B cell (primary cell): ENCODE measurements around the gene MAP2K5. TPM values are rescaled to one million over a fixed set of nuclear protein-coding genes. Genes with fewer than 3 reads are reported as not detected.

ENCODE experiments used
- ATAC-seq: fragments of 200-7000 bp; cut with Tn5 transposase; one replicate; pipeline ENCODE4 v1.10.0; 2021; ENCODE audit warnings: low read depth, mild to moderate bottlenecking, moderate number of reproducible peaks, moderate library complexity
- CTCF ChIA-PET: fragments of 350-600 bp; sonication (Branson Sonifier 250); formaldehyde crosslinking; loops from one replicate; lab custom pipeline; 2021; ENCODE audit warnings: antibody characterized with exemption, inconsistent platforms; lab: Charles Lee
- POLR2A ChIA-PET: fragments of 350-600 bp; sonication (Branson Sonifier 250); formaldehyde crosslinking; loops from one replicate; lab custom pipeline; 2021; ENCODE audit warnings: antibody characterized with exemption; lab: Charles Lee
- DNase-seq: peaks from one replicate; pipeline ENCODE4 v3.0.0; 2013
- H2AFZ ChIP-seq: 2 replicates; pipeline ENCODE4 v1.6.1; 2012; ENCODE audit warnings: mild to moderate bottlenecking, low read depth, low read length; ENCODE audit not compliant: insufficient read depth, poor library complexity, severe bottlenecking
- H3K27ac ChIP-seq, 2 donors: 1 replicate in 1 of 2; 2 replicates in 1 of 2; pipeline ENCODE4 v1.5.1; 2012 to 2013; ENCODE audit warnings: low read length in 2 of 2, mild to moderate bottlenecking in 2 of 2, moderate library complexity in 1 of 2
- H3K27me3 ChIP-seq, 4 experiments: fragments of 200-600 bp in 1 of 4; sonication (generic) in 1 of 4; replicated peaks in 1 of 4; 1 replicate in 2 of 4; 2 replicates in 2 of 4; pipeline versions ENCODE4 v1.6.1 to v1.7.0; 2013 to 2016; ENCODE audit warnings: low read length in 3 of 4, mild to moderate bottlenecking in 2 of 4, mixed read lengths in 1 of 4, moderate library complexity in 1 of 4; ENCODE audit not compliant: insufficient read depth in 4 of 4, control insufficient read depth in 3 of 4; ENCODE audit errors: control extremely low read depth in 1 of 4
- H3K36me3 ChIP-seq, 2 experiments: replicated peaks in 1 of 2; 1 replicate in 1 of 2; 2 replicates in 1 of 2; pipeline versions ENCODE4 v1.6.1 to v1.7.1; 2013; ENCODE audit warnings: low read length in 1 of 2; ENCODE audit not compliant: insufficient read depth in 2 of 2, control insufficient read depth in 1 of 2; ENCODE audit errors: control extremely low read depth in 1 of 2, extremely low read depth in 1 of 2
- H3K4me1 ChIP-seq, 2 donors: fragments of 200-600 bp in 1 of 2; sonication (generic) in 1 of 2; 1 replicate in 1 of 2; 2 replicates in 1 of 2; pipeline versions ENCODE4 v1.5.1 to v1.6.1; 2013 to 2017; ENCODE audit warnings: low read length in 2 of 2; ENCODE audit not compliant: control insufficient read depth in 2 of 2, insufficient read depth in 2 of 2
- H3K4me2 ChIP-seq: replicated peaks from 2 replicates; pipeline ENCODE3; 2012; ENCODE audit warnings: mild to moderate bottlenecking, low read depth, low read length; ENCODE audit not compliant: poor library complexity, severe bottlenecking
- H3K4me3 ChIP-seq, 5 experiments: fragments of 200-600 bp in 1 of 5; sonication (generic) in 1 of 5; 1 replicate in 3 of 5; 2 replicates in 2 of 5; pipeline versions ENCODE4 v1.5.1 to v1.7.0; 2011 to 2016; ENCODE audit warnings: low read length in 4 of 5, mild to moderate bottlenecking in 4 of 5, low read depth in 2 of 5, control low read depth in 1 of 5, moderate library complexity in 1 of 5; ENCODE audit not compliant: insufficient read depth in 1 of 5; ENCODE audit errors: control extremely low read depth in 1 of 5, extremely low read depth in 1 of 5
- H3K79me2 ChIP-seq: fragments of 200-600 bp; sonication (generic); one replicate; pipeline ENCODE4 v1.6.0; 2016; ENCODE audit warnings: low read length; ENCODE audit not compliant: control insufficient read depth, insufficient read depth
- H3K9ac ChIP-seq: fragments of 200-600 bp; sonication (generic); 2 replicates; pipeline ENCODE4 v1.6.1; 2017; ENCODE audit warnings: mild to moderate bottlenecking, low read length, moderate library complexity
- H3K9me3 ChIP-seq, 3 donors: one replicate each; pipeline versions ENCODE4 v1.6.1 to v1.7.1; 2013; ENCODE audit warnings: low read length in 2 of 3; ENCODE audit not compliant: control insufficient read depth in 2 of 3, insufficient read depth in 1 of 3; ENCODE audit errors: control extremely low read depth in 1 of 3
- H4K20me1 ChIP-seq: 2 replicates; pipeline ENCODE4 v1.6.0; 2012; ENCODE audit warnings: mild to moderate bottlenecking, low read length; ENCODE audit not compliant: insufficient read depth, control insufficient read depth, poor library complexity, severe bottlenecking
- H3K27ac Mint-ChIP-seq: one replicate; pipeline ENCODE4 v1.8.0; 2021; ENCODE audit warnings: mixed read lengths
- H3K27me3 Mint-ChIP-seq: one replicate; pipeline ENCODE4 v1.8.0; 2021; ENCODE audit warnings: mixed read lengths
- H3K4me1 Mint-ChIP-seq: one replicate; pipeline ENCODE4 v1.8.0; 2021; ENCODE audit warnings: mixed read lengths
- H3K4me3 Mint-ChIP-seq: one replicate; pipeline ENCODE4 v1.8.0; 2021; ENCODE audit warnings: mixed read lengths
- H3K9me3 Mint-ChIP-seq: one replicate; pipeline ENCODE4 v1.8.0; 2022; ENCODE audit warnings: mixed read lengths; ENCODE audit not compliant: insufficient read depth
- EZH2 ChIP-seq: IDR thresholded peaks from 2 replicates; pipeline ENCODE4 v1.6.1; 2012; ENCODE audit warnings: borderline replicate concordance, low read depth, mild to moderate bottlenecking, moderate library complexity, low read length; ENCODE audit not compliant: insufficient read depth, poor library complexity, severe bottlenecking
- WGBS: methylation state at CpG from one replicate; pipeline ENCODE4 v1.1.5; 2013; ENCODE audit warnings: missing lambda C conversion rate; ENCODE audit not compliant: insufficient coverage; 5-methylcytosine and 5-hydroxymethylcytosine counted together
- intact Hi-C: fragments of 100-400 bp; cut with micrococcal nuclease; formaldehyde crosslinking; loops from one replicate; pipeline ENCODE4 v1.10.0; 2022
- polyA plus RNA-seq: library from polyadenylated mRNA; depleted of rRNA; stranded (reverse); fragments of >200 nt; gene quantifications from 2 replicates; pipeline ENCODE4 v1.2.3, GENCODE V29; 2012
- total RNA-seq, 2 donors: library from RNA; stranded (reverse); fragments of 120-200 nt in 1 of 2; gene quantifications; 1 replicate in 1 of 2; 2 replicates in 1 of 2; pipeline versions ENCODE4 v1.2.3 to v1.2.4, GENCODE V29; 2013 to 2022
- TF ChIP-seq, protein P1 (sequence below): fragments of 200-600 bp; IDR thresholded peaks from one replicate; pipeline ENCODE4 v1.8.0; 2022; ENCODE audit warnings: antibody characterized with exemption, mild to moderate bottlenecking

The MAP2K5 gene
- total and polyA plus RNA-seq, 2 donors (not counting 1 experiment from before 2014, with no cell fraction given), result 11.1 to 40.0 TPM

DNA sequence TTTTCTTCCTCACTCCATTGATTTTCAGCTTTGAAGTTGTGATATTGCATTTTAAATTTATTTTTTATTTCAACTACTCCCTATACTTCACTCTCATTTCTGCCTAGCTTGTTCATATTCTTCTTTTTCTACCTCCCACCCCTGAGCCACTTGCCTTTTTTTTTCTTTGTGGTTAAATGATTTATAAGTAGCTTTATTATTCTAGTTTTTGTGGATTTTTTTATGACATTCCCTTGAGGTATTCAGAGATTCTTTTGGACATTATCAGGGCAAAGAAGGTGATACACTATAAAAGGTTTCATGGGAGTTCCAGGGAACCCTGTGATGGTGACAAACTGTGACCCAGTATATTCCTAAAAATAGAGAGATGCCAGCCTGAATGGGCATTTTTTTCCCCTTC, 18.3 kb upstream of the MAP2K5 start:
- no peak overlapping the region for H3K4me3 Mint-ChIP-seq
- POLR2A ChIA-PET, result no interaction called here
- Histone ChIP-seq H2AFZ (no peak overlapping the region), H3K36me3 (no peaks in the 10 kb centered on the region), H3K9me3 (no peaks in the 10 kb centered on the region), H3K4me1 (peaks cover 11 to 18% of the 10 kb centered on the region in 2 donors), H3K79me2 (peaks cover 11% of the 10 kb centered on the region), H3K27me3 (no peaks in the 10 kb centered on the region), H3K9ac (no peak overlapping the region), H4K20me1 (no peaks in the 10 kb centered on the region), H3K4me3 (no peak overlapping the region), H3K27ac (no peak overlapping the region), H3K4me2 (no peak overlapping the region)
- no peaks in the 10 kb centered on the region for H3K27me3 Mint-ChIP-seq
- ATAC-seq, result no peak
- no peak for DNase-seq
- intact Hi-C loops, result loop anchor here (10.0 kb wide), 1 partner anchor 69 kb away; no protein-coding TSS in a partner anchor
- peaks cover 23% of the 10 kb centered on the region for H3K4me1 Mint-ChIP-seq
- CTCF ChIA-PET, result interaction anchor here (1.1 kb wide), 3 partner anchors 18 to 22 kb away, joined by 3 to 4 read pairs (median 4); partner anchors contain the start of gene MAP2K5
- TF ChIP-seq EZH2, result no peak
- TF ChIP-seq, protein P1, sequence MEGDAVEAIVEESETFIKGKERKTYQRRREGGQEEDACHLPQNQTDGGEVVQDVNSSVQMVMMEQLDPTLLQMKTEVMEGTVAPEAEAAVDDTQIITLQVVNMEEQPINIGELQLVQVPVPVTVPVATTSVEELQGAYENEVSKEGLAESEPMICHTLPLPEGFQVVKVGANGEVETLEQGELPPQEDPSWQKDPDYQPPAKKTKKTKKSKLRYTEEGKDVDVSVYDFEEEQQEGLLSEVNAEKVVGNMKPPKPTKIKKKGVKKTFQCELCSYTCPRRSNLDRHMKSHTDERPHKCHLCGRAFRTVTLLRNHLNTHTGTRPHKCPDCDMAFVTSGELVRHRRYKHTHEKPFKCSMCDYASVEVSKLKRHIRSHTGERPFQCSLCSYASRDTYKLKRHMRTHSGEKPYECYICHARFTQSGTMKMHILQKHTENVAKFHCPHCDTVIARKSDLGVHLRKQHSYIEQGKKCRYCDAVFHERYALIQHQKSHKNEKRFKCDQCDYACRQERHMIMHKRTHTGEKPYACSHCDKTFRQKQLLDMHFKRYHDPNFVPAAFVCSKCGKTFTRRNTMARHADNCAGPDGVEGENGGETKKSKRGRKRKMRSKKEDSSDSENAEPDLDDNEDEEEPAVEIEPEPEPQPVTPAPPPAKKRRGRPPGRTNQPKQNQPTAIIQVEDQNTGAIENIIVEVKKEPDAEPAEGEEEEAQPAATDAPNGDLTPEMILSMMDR, result no peak
- no peaks in the 10 kb centered on the region for H3K9me3 Mint-ChIP-seq
- no peak overlapping the region for H3K27ac Mint-ChIP-seq

DNA sequence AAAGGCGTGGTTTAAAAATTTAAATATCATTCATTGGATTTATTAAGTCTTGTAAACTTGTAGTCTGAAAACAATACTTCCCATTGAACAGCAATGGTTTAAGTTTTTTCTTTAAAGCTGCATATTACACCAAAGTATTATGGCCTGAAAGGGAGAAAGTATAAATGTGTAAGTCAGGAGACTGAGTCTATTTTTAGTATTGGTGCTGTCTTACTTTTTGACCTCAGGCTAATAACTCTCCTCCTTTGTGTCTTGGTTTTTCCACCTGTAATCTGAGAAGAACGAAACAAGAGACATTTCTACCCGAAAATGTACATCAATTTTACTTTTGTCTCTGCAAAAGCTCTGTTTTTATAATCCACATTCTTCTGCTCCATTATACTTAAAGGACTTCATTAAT, 14.0 kb upstream of the MAP2K5 start:
- Mint-ChIP-seq H3K27me3 (peaks cover 5% of the 10 kb centered on the region), H3K27ac (no peak overlapping the region), H3K4me3 (no peak overlapping the region), H3K4me1 (no peaks in the 10 kb centered on the region), H3K9me3 (no peaks in the 10 kb centered on the region)
- H3K4me2 ChIP-seq, result no peak overlapping the region
- no peak overlapping the region for H3K27ac ChIP-seq
- no CpG with 5 or more reads among the region's 3 CpGs for WGBS
- ATAC-seq (no peak), DNase-seq (no peak)
- H3K4me1 ChIP-seq, result no peaks in the 10 kb centered on the region
- no peak overlapping the region for H2AFZ ChIP-seq
- peaks cover 5% of the 10 kb centered on the region for H3K79me2 ChIP-seq
- H3K27me3 ChIP-seq, result no peaks in the 10 kb centered on the region
- no peaks in the 10 kb centered on the region for H3K9me3 ChIP-seq
- POLR2A ChIA-PET, result no interaction called here
- no peaks in the 10 kb centered on the region for H4K20me1 ChIP-seq
- CTCF ChIA-PET, result no interaction called here
- no peak overlapping the region for H3K4me3 ChIP-seq
- intact Hi-C loops, result loop anchor here (10.0 kb wide), 1 partner anchor 74 kb away; no protein-coding TSS in a partner anchor
- H3K9ac ChIP-seq, result no peak overlapping the region
- H3K36me3 ChIP-seq, result no peaks in the 10 kb centered on the region
- TF ChIP-seq, protein P1, result no peak
- TF ChIP-seq EZH2, result no peak
